HG03066 (cell line): Measurements from ENCODE around the gene CTDSPL.

ENCODE experiments used
- ATAC-seq: cut with Tn5 transposase; IDR thresholded peaks from one replicate; pipeline ENCODE4 v1.9.1; 2021; ENCODE audit warnings: low read depth; ENCODE audit not compliant: unreplicated experiment

The CTDSPL gene

GRCh38 chr3:37995652-37996641 is 134.3 kb downstream of the CTDSPL start:
- no peak for ATAC-seq

GRCh38 chr3:37996785-37997301 is 135.2 kb downstream of the CTDSPL start:
- ATAC-seq, result peak; percentile 59

GRCh38 chr3:37997342-37997741 is 135.7 kb downstream of the CTDSPL start:
- no peak for ATAC-seq

- no peak for ATAC-seq
These were observed 136.2 kb downstream of the CTDSPL start for GRCh38 chr3:37997791-37998370.

- ATAC-seq, result no peak
These were observed 138.2 kb downstream of the CTDSPL start for GRCh38 chr3:37999836-38000235.

GRCh38 chr3:38000242-38000916 is 138.7 kb downstream of the CTDSPL start:
- ATAC-seq, result no peak

- no peak for ATAC-seq
These were observed 139.3 kb downstream of the CTDSPL start for GRCh38 chr3:38000965-38001455.

- no peak for ATAC-seq
These were observed 139.9 kb downstream of the CTDSPL start for GRCh38 chr3:38001456-38002081.

GRCh38 chr3:38002291-38002876 is 140.7 kb downstream of the CTDSPL start:
- no peak for ATAC-seq

- no peak for ATAC-seq
These were observed 141.3 kb downstream of the CTDSPL start for GRCh38 chr3:38002940-38003339.

GRCh38 chr3:38003371-38003816 is 141.7 kb downstream of the CTDSPL start:
- peak; percentile 42 for ATAC-seq

- no peak for ATAC-seq
These were observed 142.2 kb downstream of the CTDSPL start for GRCh38 chr3:38003817-38004414.

GRCh38 chr3:38004415-38005075 is 142.9 kb downstream of the CTDSPL start:
- no peak for ATAC-seq

- no peak for ATAC-seq
These were observed 143.7 kb downstream of the CTDSPL start for GRCh38 chr3:38005076-38006020.

GRCh38 chr3:38006031-38006430 is 144.4 kb downstream of the CTDSPL start:
- no peak for ATAC-seq

GRCh38 chr3:38006445-38006995 is 144.8 kb downstream of the CTDSPL start:
- no peak for ATAC-seq

- ATAC-seq, result no peak
These were observed 146.0 kb downstream of the CTDSPL start for GRCh38 chr3:38007754-38008090.

GRCh38 chr3:38008191-38008701 is 146.6 kb downstream of the CTDSPL start:
- no peak for ATAC-seq
